Kidney epithelial cell (primary cell): Measurements from ENCODE around the gene PPFIBP1. TPM values are rescaled to one million over a fixed set of nuclear protein-coding genes. Genes with fewer than 3 reads are reported as not detected.
A peak's percentile ranks its signal among the peaks of the same experiment; 100 is the strongest.

Experiments
- DNase-seq: peaks from one replicate; pipeline ENCODE4 v3.0.0-alpha.2; 2010; ENCODE audit warnings: low read depth
- H3K27me3 ChIP-seq: 2 replicates; pipeline ENCODE4 v1.6.0; 2011; ENCODE audit warnings: low read length; ENCODE audit not compliant: control insufficient read depth, insufficient read depth
- H3K36me3 ChIP-seq: 2 replicates; pipeline ENCODE4 v1.5.1; 2011; ENCODE audit warnings: low read length; ENCODE audit not compliant: control insufficient read depth, insufficient read depth
- H3K4me3 ChIP-seq: 2 replicates; pipeline ENCODE4 v1.5.1; 2011; ENCODE audit warnings: low read depth, mild to moderate bottlenecking, control low read depth, low read length
- total RNA-seq: library from RNA; depleted of rRNA; stranded (reverse); fragments of >200 nt; gene quantifications from 2 replicates; pipeline ENCODE4 v1.2.3, GENCODE V29; 2015
- TF ChIP-seq, protein P1 (sequence below): IDR thresholded peaks from 2 replicates; pipeline ENCODE4 v1.5.1; 2011; ENCODE audit warnings: mild to moderate bottlenecking, moderate library complexity, low read length, control low read depth, inconsistent platforms; ENCODE audit not compliant: insufficient read depth, poor library complexity, severe bottlenecking

The PPFIBP1 gene
- total RNA-seq, 1 donor from 2014 or later: 119 TPM

DNA sequence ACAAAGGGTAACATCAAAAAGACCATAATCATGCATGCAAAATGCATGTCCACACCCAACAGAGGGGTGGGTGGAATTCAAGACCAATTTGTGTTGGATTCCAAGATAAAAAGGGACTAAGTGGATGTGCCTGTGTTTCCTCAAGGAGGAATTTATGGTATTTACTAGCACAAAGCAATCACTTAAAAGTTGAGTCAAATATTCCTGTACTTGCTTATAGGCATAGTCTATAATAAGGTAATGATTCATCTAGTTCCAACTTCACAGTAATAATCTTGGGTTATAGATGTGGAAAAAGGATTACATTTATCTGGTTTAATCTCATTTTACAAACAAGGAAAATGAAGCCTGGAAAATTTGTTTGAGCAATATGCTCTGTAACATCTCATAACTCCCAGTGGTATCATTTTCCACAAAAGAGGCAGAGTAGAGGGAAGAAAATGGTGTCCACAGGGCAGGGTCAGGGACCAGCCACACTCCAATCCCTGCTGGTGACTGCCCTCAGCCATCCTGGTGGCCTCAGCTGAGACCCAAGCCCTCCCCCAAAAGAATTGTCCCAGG lies 91.4 kb downstream of the PPFIBP1 start:
- no peak for DNase-seq
- TF ChIP-seq, protein P1, sequence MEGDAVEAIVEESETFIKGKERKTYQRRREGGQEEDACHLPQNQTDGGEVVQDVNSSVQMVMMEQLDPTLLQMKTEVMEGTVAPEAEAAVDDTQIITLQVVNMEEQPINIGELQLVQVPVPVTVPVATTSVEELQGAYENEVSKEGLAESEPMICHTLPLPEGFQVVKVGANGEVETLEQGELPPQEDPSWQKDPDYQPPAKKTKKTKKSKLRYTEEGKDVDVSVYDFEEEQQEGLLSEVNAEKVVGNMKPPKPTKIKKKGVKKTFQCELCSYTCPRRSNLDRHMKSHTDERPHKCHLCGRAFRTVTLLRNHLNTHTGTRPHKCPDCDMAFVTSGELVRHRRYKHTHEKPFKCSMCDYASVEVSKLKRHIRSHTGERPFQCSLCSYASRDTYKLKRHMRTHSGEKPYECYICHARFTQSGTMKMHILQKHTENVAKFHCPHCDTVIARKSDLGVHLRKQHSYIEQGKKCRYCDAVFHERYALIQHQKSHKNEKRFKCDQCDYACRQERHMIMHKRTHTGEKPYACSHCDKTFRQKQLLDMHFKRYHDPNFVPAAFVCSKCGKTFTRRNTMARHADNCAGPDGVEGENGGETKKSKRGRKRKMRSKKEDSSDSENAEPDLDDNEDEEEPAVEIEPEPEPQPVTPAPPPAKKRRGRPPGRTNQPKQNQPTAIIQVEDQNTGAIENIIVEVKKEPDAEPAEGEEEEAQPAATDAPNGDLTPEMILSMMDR: no peak
- Histone ChIP-seq H3K4me3 (no peak overlapping the region), H3K27me3 (no peaks in the 10 kb centered on the region), H3K36me3 (no peaks in the 10 kb centered on the region)

DNA sequence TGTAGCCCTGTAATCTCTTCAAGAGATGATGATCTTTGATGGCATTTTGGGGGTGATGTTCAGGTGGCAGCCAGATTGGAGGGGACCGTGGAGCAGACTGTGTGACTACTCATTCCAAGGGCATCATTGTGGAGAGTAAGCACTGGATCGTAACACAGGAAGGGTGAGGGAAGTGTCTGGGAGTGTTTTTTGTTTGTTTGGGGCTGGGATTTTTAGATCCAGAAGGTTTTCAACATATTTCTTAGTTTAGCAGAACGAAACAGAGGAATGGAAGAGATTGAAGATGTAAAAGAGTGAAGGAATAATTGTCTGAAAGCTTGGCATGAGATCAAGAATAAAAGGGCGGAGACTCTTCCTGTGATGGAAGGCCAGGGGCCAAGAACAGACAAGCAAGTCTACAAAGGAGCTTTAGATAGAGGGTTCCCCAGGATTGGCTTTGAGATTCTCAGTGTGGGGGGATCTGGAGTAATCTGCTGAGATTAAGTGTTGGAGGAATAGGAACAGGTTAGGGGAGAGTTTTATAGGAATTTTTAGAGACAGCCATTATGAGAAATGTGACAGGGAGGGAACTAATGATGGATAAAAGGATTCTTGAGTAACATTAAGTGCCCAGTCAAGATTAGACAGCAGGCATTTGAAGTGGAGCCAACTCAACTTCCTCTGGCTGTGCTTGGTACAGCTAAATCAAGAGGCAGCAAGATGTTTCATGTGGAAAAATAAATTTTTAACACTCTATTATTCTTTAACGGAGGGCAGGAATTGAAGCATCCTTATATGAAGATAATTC lies 92.5 kb downstream of the PPFIBP1 start:
- DNase-seq: no peak
- Histone ChIP-seq H3K36me3 (no peaks in the 10 kb centered on the region), H3K4me3 (no peak overlapping the region), H3K27me3 (no peaks in the 10 kb centered on the region)
- TF ChIP-seq, protein P1: no peak

DNA sequence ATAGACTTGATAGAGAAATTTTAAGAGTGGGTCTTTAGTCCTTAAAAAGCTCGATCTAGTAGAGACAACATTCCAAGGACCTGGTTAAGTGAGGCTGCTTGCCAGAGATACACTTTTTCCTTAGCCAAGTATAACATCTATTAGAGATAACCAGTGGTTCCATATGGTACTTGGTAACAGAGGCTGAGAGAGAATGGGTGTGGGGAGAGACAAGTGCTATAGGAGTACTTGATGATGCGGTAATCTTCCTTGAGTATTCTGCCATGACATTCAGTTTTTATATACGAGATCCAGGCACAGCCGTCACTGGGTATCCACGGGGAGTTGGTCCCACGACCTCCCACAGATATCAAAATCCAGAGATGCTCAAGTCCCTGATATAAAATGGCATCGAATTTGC lies 94.8 kb downstream of the PPFIBP1 start:
- no peaks in the 10 kb centered on the region for H3K36me3 ChIP-seq
- DNase-seq: no peak
- TF ChIP-seq, protein P1: no peak
- H3K4me3 ChIP-seq: no peak overlapping the region
- no peaks in the 10 kb centered on the region for H3K27me3 ChIP-seq

DNA sequence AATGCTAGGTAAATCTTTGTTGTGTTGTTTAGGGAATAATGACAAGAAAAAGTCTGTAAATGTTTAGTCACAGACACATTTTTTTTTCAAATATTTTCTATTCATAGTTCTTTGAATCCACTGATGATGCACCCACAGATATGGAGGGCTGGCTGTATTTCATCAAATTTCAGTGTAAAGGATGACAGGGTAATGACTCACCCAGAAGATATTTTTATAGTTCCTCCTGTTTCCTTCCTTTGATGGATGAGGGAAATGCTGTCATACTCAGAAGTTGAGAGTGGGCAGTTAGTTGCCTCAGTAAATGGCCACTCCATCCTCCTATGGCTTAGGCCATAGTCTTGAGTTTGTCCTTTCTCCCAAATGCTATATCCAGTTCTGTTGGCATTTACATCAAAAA lies 95.3 kb downstream of the PPFIBP1 start:
- Histone ChIP-seq H3K4me3 (no peak overlapping the region), H3K36me3 (no peaks in the 10 kb centered on the region), H3K27me3 (no peaks in the 10 kb centered on the region)
- DNase-seq: peak; percentile 51
- TF ChIP-seq, protein P1: no peak

DNA sequence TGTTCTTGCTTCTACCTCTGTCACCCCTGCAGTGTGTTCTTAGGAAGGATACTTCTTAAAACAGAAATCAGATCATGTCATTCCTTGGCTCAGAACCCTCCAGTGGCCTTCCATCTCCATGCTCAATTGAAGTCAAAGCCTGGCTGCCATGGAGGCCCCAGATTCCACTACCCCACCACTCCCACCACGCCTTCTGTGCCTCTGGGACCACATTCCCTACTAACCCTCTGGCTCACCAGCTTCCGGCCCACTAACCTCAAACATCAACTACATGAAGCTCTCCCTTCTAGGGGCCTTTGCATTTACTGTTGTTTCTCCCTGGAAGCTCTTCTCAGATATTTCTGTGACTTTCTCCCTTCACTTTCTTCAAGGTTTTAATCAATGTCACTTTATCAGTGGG lies 96.1 kb downstream of the PPFIBP1 start:
- Histone ChIP-seq H3K36me3 (no peaks in the 10 kb centered on the region), H3K27me3 (no peaks in the 10 kb centered on the region), H3K4me3 (no peak overlapping the region)
- no peak for DNase-seq
- TF ChIP-seq, protein P1: no peak
